PFSK-1 (cell line): ENCODE measurements around the gene ZFAND3.

Experiments used
- FOXP2 ChIP-seq: optimal IDR thresholded peaks from 2 replicates; pipeline ENCODE3; 2011; ENCODE audit warnings: borderline replicate concordance, control low read depth, inconsistent platforms; ENCODE audit not compliant: insufficient read depth; ENCODE audit errors: extremely low read length, extremely low read depth
- POLR2AphosphoS5 ChIP-seq: IDR thresholded peaks from 2 replicates; pipeline ENCODE4 v1.6.1; 2012; ENCODE audit warnings: low read depth, mild to moderate bottlenecking, control low read depth, low read length, moderate library complexity
- REST ChIP-seq, 2 experiments: IDR thresholded peaks; 2 replicates each; pipeline versions ENCODE4 v1.6.1 to v1.8.0; 2011 to 2012; ENCODE audit warnings: low read depth in 2 of 2, low read length in 2 of 2, control low read depth in 1 of 2, inconsistent platforms in 1 of 2, mild to moderate bottlenecking in 1 of 2, moderate library complexity in 1 of 2; ENCODE audit not compliant: insufficient read depth in 1 of 2
- SIN3A ChIP-seq: IDR thresholded peaks from 2 replicates; pipeline ENCODE4 v1.6.1; 2012; ENCODE audit warnings: mild to moderate bottlenecking, low read length, moderate library complexity, borderline replicate concordance; ENCODE audit not compliant: insufficient read depth
- TAF1 ChIP-seq: IDR thresholded peaks from 2 replicates; pipeline ENCODE4 v1.6.1; 2012; ENCODE audit warnings: low read length, control low read depth, borderline replicate concordance; ENCODE audit not compliant: insufficient read depth

ZFAND3 gene

GRCh38 chr6:37943436-37944058, 124.0 kb downstream of the ZFAND3 start:
- no peak for TF ChIP-seq FOXP2
- TF ChIP-seq REST (IDR thresholded peaks at IDR 0.05; ENCODE audit: insufficient read depth in 1 of 2, low read depth in 2 of 2, low read length in 2 of 2): no peak
- TF ChIP-seq SIN3A: no peak
- TF ChIP-seq POLR2AphosphoS5: no peak
- TF ChIP-seq TAF1: no peak

- no peak for TF ChIP-seq SIN3A
- TF ChIP-seq FOXP2: no peak
- TF ChIP-seq REST (IDR thresholded peaks at IDR 0.05; ENCODE audit: insufficient read depth in 1 of 2, low read depth in 2 of 2, low read length in 2 of 2): no peak
- no peak for TF ChIP-seq POLR2AphosphoS5
- TF ChIP-seq TAF1: no peak
These were observed 126.5 kb downstream of the ZFAND3 start for GRCh38 chr6:37946057-37946456.

- TF ChIP-seq REST (IDR thresholded peaks at IDR 0.05; ENCODE audit: insufficient read depth in 1 of 2, low read depth in 2 of 2, low read length in 2 of 2): no peak
- no peak for TF ChIP-seq TAF1
These were observed 127.9 kb downstream of the ZFAND3 start for GRCh38 chr6:37947468-37947867.

- TF ChIP-seq REST (IDR thresholded peaks at IDR 0.05; ENCODE audit: insufficient read depth in 1 of 2, low read depth in 2 of 2, low read length in 2 of 2) (no peak), SIN3A (no peak), FOXP2 (no peak), POLR2AphosphoS5 (no peak), TAF1 (no peak)
These were observed 132.5 kb downstream of the ZFAND3 start for GRCh38 chr6:37952027-37952426.

- TF ChIP-seq FOXP2 (no peak), REST (IDR thresholded peaks at IDR 0.05; ENCODE audit: insufficient read depth in 1 of 2, low read depth in 2 of 2, low read length in 2 of 2) (no peak), TAF1 (no peak), SIN3A (no peak)
These were observed 135.3 kb downstream of the ZFAND3 start for GRCh38 chr6:37954791-37955190.
